Measurements from ENCODE around the gene CTLA4. TPM values are rescaled to one million over a fixed set of nuclear protein-coding genes. Genes with fewer than 3 reads are reported as not detected.

The CTLA4 gene
- total and polyA plus RNA-seq, 10 of the 15 experiments (the other 5 are each of a cell fraction or from before 2014, with no cell fraction given), result not detected

GRCh38 chr2:203876328-203876727 lies 8.8 kb downstream of the CTLA4 start:
- in situ Hi-C loops (cut with MboI) (no loop called here), intact Hi-C loops (cut with micrococcal nuclease; ENCODE audit: unreplicated experiment) (no loop called here)
- ATAC-seq, result no peak
- 47% methylated on average over 3 of the region's 3 CpGs for WGBS (ENCODE audit: insufficient coverage, insufficient replicate concordance, low lambda C conversion rate, missing lambda C conversion rate)
- H3K27ac ChIP-seq (ENCODE audit: control insufficient read depth, insufficient read depth), result no peak overlapping the region
- H4K20me1 ChIP-seq (ENCODE audit: control insufficient read depth, insufficient read depth), result no peaks in the 10 kb centered on the region
- CTCF ChIA-PET, result interaction anchor here (1.4 kb wide), 1 partner anchor 68 kb away, joined by 3 read pairs; no protein-coding TSS in a partner anchor
- no TSS peak for BruUV-seq (replicated peaks)
- H2AFZ ChIP-seq (ENCODE audit: control insufficient read depth, low read depth, low read length), result no peak overlapping the region
- no peak for FAIRE-seq
- H3K9ac ChIP-seq (ENCODE audit: control insufficient read depth, insufficient read depth, low read length), result no peak overlapping the region
- H3K4me2 ChIP-seq (ENCODE audit: control insufficient read depth, insufficient read depth), result no peak overlapping the region
- H3K79me2 ChIP-seq (ENCODE audit: control insufficient read depth, insufficient read depth, low read length), result no peaks in the 10 kb centered on the region
- RAD21 ChIA-PET (ENCODE audit: unreplicated experiment), result no interaction called here
- SMC1A ChIA-PET (ENCODE audit: uncharacterized antibody, unreplicated experiment), result no interaction called here
- TF ChIP-seq ESRRA (IDR thresholded peaks at IDR 0.05; ENCODE audit: low read length), result no peak
- TF ChIP-seq RELA (IDR thresholded peaks at IDR 0.05; ENCODE audit: borderline replicate concordance, partially characterized antibody), result no peak
- no peak for TF ChIP-seq RUNX3 (IDR thresholded peaks at IDR 0.05; ENCODE audit: low read length)
- TF ChIP-seq ZBTB4 (CRISPR knock-in tag; IDR thresholded peaks at IDR 0.05), result no peak
- no peak for TF ChIP-seq SIX5 (IDR thresholded peaks at IDR 0.05; ENCODE audit: low read depth, low read length, severe bottlenecking)
- no peaks in the 10 kb centered on the region; a peak in 2 of 4 replicates for H3K27me3 ChIP-seq (replicated peaks in 1 of 2; ENCODE audit: control insufficient read depth in 2 of 2, insufficient read depth in 2 of 2, low read length in 1 of 2)
- no peak overlapping the region for H3K4me3 ChIP-seq
- H3K4me1 ChIP-seq (ENCODE audit: control insufficient read depth, insufficient read depth, low read length), result peaks cover 8% of the 10 kb centered on the region; the same call in 1 of the 2 replicates
- POLR2A ChIA-PET, result no interaction called here
- H3K9me3 ChIP-seq (replicated peaks; ENCODE audit: control insufficient read depth, insufficient read depth, low read length), result no peaks in the 10 kb centered on the region
- no peak for DNase-seq (ENCODE audit: low read depth, low spot score)
- H3K36me3 ChIP-seq (ENCODE audit: control insufficient read depth in 2 of 2, insufficient read depth in 2 of 2, low read length in 1 of 2), result no peaks in the 10 kb centered on the region
